HuH-7.5 (cell line): Measurements from ENCODE around the gene CYP46A1.
"Not testable (repeated sequence)": the region's sequence is repeated elsewhere in the genome, so short reads cannot be mapped to it uniquely, and the experiment has no call there.

ENCODE experiments used
- DNase-seq: peaks from one replicate; pipeline ENCODE4 v3.0.0; 2011; ENCODE audit warnings: low spot score

Gene CYP46A1

DNA sequence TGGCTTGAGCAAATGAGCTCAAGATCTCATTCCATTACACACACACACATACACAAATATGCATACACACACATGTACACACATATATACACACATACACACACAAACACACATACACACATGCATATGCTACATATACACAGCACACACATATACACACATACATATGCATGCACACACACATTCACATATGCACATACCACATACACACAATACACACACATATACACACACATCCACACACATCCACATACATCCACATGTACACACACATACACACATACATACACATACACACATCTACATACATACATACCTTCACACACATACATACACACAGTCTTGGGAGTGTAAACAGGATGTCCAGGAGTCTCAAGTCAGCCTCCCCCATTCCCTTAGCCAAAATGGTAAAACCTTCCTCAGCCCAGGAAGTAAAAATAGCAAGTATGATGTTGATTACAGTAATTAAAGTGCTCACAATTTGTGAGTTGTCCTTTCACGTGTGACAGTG is 26.4 kb upstream of the CYP46A1 start:
- no peak for DNase-seq

DNA sequence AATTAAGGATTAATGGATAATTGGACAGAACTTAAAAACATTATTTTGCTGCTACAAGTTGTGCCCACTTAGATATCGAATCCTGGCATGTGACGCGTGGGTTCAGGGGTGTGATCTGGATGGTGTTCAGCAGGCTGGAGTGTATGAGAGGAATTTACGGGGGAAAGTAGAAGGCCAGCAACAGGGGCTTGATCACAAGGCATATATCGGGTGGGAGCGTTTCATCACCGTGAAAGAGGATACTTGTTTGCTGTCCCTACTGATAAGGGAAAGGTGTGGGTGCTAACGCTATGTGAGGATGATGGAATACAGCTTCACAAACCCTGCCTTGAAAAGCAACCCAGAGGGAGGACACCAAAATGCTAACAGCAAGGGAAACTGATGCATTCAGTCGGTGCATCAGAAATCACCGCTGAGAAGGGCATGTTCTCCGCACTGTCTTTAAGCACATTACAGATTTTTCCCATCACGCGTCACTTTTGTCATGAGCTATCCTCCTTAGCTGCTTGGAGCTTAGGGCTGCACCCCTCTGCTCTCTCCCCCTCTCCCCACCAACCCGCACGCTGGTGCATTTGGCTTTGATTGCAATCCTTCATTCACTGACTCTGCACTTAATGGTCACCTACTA is 25.8 kb upstream of the CYP46A1 start:
- no peak for DNase-seq

DNA sequence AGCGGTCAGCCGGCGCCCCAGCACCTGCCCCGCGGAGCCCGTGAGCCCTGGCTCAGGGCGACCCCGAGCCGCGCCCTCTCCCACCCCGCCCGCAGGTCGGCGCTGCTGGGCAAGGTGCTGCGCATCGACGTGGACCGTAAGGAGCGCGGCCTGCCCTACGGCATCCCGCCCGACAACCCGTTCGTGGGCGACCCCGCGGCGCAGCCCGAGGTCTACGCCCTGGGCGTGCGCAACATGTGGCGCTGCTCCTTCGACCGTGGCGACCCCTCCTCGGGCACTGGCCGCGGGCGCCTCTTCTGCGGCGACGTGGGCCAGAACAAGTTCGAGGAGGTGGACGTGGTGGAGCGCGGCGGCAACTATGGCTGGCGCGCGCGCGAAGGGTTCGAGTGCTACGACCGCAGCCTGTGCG is 24.8 kb upstream of the CYP46A1 start:
- DNase-seq, result no peak

DNA sequence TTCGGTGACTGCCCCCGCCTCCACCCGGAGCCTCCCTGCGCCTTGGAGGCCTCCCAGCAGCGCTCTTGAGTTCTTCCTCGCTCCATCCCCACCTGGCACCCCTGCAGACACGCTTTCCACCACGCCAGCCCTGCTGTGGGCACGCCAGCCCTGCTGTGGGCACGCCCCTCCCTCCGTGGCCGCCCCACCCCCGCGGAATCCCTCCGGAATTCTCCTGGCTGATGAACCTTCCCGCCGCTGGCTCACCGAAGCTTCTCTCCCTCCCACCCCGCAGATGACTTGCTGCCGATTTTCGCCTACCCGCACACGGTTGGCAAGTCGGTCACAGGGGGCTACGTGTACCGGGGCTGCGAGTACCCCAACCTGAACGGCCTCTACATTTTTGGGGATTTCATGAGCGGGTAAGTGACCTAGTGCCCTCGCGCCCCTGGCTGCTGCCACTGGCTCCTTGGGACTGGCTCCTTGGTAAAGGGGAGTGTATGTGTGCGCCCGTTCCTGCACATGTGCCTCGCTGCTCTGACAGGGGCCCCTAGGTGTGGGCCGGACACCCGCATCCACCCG is 24.0 kb upstream of the CYP46A1 start:
- no peak for DNase-seq

DNA sequence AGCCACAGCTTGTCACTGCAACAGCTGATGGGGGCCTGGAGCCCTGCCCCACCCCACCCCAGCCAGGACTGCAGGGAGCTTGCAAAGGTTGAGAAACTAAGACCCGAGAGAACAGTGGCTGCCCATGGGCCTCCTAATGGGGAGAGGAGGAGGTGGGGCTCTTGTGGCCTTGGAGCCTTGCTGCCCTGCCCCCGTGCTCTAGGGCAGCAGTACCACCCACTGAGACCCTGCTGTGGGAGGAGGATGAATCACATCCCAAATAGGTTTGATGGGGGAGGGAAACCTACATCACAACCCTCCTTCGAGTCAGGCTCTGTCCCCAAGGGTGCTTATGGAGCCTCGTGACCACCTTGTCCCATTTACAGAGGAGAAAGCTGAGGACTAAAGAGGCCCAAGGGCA is 23.3 kb upstream of the CYP46A1 start:
- DNase-seq, result no peak

DNA sequence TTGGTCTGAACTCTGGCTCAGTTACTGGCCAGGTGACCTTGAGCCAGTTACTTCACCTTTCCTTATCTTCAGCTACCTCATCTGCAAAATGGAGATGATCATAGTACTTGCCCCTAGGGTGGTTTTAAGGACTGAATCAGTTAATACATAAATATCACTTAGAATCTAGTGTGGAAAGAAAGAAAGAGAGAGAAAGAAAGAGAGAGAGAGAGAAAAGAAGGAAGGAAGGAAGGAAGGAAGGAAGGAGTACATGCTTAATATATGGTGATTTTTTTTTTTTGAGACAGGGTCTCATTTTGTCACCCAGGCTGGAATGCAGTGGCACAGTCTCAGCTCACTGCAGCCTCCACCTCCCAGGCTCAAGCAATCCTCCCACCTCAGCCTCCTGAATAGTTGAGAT is 22.9 kb upstream of the CYP46A1 start:
- not testable (repeated sequence) for DNase-seq

DNA sequence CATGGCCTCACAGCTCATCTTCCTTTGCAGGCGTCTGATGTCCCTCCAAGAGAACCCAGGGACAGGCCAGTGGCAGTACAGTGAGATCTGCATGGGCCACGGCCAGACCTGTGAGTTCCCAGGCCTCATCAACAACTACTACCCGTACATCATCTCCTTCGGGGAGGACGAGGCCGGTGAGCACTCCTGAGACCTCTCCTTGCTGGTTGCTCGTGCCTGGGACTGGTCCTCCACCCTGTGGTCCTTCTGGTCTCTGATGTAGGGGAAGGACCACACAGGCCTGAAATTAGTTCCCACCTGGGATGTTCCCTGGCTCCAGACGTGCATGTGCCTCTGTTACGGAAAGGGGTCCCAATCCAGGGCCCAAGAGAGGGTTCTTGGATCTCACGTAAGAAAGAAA is 21.3 kb upstream of the CYP46A1 start:
- DNase-seq, result no peak

DNA sequence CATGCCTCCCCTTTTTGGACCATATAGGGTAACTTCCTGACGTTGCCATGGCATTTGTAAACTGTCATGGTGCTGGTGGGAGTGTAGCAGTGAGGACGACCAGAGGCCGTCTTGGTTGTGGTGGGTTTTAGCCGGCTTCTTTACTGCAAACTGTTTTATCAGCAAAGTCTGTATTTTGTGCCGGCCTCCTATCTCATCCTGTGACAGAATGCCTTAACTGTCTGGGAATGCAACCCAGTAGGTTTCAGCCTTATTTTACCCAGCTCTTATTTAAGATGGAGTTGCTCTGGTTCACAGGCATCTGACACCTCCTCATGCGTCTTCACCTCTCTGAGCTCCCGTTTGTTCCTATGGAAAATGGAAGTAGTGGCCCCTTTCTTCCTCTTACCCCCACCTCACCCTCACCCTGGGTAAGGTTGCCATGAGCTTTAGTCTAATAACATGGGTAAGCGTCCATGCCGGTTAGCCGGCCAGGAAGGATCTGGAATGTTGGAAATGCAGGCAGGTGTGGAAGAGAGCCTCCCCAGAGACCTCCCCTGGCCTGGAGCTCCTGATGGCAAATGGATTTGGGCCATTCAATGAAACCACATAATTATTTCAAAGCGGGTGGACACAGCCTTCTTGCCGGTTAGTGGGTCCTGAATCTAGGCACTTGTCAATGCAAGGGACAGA is 20.6 kb upstream of the CYP46A1 start:
- no peak for DNase-seq

DNA sequence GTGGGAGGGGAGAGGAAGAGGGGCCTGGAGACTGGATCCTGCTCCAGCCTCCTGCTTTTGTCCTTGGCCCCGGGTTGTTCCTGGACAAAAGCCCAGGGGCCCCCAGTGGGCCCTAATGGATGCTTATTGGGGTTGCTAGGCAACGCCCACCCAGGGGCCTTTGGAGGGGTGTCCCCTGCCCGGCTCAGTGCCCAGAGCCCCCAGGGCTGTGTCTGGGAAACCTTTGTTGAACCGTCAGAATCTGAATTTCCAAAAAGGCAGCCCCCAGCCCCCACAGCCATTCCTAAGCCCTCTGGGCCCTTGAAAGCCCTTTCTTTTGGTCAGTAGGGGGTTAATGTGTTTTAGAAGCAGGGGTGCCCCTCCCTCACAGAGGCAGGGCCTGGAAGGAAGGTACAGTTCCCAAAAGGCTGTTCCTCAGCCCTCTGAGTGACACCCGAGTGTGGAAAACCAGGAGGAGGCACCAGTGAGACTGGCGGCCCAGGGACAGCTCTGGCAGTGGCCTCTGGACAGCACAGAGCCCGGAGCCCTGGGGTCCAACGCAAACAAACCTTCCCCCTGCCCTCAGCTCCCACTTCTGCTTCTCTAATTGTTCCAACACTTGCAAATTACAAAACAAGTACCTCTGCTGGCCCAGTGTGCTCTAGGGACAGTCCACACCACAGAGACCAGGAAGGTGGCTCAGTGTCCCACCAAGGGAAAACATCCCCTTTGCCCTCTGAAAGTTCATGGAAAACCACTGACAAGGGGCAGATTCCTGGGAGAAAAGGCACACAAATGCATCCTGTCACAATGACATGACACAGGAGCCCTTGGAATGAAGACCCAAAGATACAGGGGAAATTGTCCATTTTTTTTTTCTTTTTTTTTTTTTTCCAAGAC is 19.8 kb upstream of the CYP46A1 start:
- no peak for DNase-seq

DNA sequence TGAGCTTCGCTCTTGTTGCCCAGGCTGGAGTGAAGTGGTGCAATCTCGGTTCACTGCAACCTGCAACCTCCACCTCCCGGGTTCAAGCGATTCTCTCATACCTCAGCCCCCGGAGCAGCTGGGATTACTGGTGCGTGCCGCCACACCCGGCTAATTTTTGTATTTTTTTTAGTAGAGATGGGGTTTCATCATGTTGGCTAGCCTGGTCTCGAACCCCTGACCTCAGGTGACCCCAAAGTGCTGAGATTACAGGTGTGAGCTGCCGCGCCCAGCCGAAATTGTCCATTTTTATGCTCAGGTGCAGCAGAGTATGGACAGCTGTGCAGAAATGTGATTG is 19.2 kb upstream of the CYP46A1 start:
- DNase-seq, result no peak

DNA sequence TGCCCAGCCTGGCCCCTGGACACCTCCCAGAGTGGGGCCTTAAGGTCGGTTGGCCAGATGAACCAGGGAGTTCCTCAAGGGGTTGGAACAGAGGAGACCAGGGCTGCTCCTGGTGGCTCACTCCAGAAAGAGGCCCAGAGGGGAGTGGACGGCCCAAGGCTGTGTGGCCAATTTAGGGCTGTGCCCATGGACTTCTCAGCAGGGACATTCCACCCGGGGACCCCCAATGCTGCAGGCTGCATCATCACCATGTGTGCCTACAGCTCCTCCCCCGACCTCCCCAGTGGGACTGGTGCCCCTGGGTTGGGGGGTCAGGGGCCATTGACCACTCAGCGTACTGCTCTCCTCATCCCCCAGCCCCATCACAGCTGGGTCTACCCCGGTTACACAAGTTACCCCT is 17.6 kb upstream of the CYP46A1 start:
- DNase-seq, result no peak

DNA sequence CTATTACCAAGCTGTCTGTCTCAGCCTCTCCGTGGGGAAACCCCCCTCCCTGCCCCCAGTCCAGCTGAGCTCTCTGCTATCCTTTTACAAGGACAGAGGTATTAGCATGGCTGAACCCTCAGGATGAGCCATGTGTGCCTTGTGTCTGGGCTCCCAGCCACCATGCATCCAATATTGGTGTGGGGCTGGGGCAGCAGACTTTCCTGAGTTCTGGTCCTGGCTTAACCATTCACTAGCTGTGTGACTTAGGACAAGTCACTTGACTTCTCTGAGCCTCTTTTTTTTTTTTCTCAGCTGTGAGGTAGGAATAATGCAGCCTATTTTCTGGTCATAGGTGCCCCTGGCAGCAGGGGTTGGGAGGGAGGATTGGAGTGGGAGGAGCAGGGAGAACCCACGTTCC is 17.1 kb upstream of the CYP46A1 start:
- no peak for DNase-seq

DNA sequence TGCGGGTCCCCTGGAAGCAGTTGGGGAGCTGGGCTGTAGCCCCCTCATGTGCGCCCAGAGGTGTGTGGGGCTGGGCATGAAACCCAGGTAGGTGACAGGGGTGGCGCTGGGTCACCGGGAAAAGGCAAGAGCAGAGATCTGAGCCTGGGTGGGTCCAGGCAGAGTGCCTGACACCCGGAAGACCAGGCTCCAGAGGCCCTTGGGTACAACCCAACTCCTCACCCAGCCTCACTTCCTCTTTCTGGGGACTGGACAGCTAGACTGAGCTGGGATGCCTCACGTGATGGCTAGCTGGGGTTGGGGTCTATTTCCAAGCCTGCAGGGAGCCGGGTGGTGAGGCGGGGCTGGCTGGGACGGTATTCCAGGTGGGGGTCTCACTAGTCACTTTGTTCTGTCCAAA is 16.3 kb upstream of the CYP46A1 start:
- DNase-seq, result no peak

DNA sequence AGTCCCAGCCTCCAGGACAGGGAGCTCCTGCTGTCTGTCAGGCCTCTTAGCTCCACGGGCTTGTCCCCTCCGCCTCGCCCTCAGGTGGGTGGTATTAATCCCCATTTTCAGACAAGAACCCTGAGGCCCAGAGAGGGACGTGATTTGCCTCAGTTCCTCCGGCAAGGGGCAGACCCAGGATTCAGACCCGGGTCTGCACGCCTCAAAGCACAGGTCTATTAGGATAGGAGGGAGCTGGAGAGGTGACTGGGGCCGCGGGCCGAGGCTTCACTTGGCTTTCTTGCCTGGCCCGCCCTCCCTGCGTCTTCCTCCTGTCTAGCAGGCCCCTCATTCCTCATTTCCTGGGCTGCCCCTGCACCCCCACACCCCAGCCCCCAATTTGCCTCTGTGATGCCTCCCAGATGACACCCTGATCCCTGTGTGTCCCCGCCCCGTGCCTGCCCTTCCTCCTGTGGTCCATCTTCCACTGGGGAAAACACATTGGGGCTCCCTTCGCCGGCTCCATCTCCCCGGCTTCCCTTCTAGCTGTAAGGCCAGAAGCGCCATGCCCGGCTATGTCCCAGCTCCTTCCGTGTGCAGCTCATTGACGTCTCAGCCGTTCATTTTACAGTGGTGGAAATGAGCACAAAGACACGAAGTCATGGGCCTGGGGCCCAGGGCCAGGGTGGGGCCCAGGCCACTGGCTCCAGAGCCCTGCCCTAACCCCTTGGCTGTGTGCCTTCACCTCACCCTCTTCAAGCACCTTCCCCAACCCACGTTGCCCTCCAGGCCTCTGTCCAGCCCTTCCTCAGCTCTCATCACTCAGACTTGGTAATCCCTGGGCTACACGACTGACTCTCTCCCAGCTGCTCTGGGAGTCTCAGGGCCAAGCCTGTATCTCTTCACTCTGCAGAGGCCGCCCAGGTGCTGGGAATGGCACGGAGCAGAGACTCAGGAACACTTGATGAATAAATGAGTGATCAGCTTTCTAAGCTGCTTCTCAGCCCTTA is 15.5 kb upstream of the CYP46A1 start:
- no peak for DNase-seq

DNA sequence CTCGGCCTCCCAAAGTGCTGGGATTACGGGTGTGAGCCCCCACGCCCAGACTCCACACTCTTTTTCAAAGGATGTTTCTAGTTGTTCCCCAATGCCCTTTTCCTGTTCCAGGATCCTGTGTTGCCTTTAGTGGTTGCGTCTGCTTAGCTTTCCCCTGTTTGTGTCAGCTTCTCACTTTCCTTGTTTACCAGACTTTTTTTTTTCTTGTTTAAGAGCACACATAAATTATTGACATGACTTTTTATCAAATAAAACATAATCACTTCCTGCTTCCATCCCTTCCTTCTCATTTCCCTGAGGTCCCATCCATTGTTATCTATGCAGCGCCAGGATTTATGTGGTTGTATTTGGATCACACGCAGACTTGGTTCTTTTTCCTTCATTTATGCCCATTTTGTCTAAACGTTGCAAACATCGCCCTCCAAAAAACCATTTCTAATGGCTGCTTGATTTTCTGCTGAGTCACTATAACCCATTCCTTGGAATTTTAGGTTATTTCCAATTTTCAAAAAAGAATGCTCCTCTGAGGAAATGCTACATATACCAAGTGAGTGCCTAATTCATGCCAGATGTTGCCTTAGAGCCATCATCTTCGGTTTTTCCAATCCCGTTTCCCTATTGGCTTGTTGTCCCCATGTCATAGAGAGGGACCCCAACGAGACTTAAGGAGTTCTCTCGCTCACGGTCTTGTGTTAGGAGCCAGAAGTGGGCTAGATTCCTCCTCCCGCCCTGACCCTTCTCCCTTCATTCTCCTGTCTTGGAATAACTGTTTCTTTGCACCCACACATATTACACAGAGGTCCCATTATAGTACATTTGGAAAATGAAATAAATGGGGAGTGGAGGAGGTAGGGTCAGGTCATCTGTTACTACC is 13.5 kb upstream of the CYP46A1 start:
- DNase-seq, result no peak

DNA sequence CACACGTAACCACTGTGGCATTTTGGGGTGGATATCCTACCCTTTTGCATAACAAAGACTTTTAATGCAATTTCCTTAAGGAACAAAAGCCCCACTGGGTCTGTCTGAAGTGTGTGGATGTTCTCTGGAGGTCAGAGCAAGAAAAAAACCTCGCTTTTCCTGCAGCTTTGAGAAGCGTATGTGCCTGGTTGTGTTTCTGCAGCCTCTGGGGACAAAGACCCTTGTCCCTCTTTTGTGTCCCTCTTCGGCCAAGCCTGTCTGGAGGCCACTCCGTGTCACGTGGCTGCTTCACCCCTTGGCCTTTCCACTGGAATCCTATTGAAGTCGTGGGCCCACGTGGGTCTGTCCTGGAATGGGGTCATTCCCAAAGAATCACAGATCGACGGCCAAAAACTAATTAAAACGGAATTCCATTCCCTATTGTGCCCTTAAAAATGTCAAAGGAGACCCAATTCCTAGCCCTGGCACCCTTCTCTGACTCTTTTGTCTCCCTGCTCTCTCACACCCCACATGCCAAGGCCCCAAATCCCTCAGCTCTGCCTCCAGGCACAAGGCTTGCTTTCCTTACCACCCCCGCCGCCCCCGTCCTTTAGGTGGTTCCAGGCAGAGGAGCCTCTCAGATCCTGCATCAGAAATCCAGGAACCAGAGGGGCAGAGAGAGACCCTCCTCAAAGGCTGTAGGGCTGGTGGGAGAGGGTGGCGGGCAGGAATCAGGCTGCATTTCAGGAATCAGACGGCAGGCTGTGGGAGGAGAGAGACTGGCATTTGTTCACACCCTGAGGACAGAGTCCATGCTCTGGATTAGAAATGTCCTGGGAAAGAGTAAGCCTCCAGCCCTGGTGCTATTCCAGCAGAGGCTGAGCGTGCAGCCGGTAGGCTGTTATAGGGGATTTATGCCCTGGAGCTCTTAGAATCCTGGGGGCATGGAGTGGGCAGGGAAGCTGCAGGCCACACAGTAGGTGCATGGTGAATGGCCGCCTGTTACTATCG is 12.6 kb upstream of the CYP46A1 start:
- no peak for DNase-seq

DNA sequence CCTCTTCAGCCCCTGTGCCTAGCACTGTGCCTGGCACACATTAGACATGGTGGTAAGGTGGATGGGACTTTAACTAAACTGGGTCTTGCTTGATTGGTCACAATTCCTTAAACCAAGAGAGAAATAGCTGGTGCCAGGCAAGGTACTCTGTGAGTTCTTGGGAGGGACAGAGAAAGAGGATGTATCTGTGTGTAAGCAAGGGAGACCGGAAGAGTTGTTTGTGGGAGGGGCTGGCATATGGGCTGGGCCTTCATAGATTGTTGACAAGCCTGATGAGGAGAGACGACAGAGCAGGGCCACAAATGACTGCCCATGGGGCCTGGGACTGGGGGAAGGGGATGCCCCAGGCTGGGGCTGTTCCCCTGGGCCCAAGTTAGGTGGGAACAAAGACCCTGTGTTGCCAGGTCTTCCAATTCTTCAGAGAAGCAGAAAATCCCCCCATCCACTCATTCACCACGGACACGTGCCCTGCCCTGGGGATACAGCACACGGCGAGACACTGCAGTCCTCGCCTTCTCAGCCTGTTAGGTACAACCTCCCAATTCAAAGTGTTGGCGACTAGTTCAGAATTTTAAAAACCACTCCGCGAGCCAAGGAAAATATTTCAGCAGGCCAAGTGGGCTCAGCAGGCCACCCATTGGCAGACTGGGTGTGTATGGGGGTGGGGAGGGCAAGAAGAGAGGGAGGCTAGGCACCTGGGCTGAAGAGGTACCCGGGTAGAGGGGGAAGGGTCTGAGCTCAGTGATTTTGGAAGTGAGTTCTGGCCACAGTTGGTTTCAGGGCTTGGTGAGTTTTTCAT is 11.4 kb upstream of the CYP46A1 start:
- DNase-seq, result no peak

DNA sequence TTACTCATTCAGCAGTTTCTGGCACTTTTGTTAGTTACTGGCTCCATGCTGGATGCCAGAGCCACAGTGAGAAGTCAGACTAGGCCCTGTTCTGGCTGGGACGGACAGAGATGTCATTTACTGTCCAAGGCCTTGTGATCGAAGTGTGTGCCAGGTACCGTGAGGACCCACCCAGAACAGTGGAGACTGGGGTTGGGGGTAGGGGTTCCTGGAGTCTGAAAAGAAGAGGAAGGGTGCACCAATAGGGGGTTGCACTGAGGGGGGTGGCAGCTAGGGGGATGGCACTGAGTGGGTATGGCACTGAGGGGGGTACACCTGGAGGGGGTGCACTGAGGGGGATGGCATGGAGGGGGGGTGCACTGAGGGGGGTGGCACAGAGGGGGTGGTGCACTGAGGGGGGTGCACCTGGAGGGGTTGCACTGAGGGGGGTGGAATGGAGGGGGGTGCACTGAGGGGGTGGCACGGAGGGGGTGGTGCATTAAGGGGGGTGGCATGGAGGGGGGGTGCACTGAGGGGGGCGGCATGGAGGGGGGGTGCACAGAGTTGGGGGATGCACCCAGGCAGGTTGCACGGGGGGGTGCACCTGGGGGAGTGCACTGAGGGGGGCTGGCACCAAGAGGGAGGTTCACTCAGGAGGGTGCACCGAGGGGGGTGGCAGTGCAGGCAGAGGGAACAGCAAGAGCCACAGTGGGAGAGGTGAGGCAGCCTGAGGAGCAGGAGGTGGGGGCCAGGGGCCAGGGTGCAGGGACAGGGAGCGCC is 10.6 kb upstream of the CYP46A1 start:
- DNase-seq, result no peak
